NT2/D1 (cell line): ENCODE data around the gene SMIM15.

Source experiments
- SUZ12 ChIP-seq: IDR thresholded peaks from 2 replicates; pipeline ENCODE4 v1.6.1; 2011; ENCODE audit not compliant: insufficient read length, insufficient read depth; ENCODE audit errors: extremely low read depth
- ZNF274 ChIP-seq: IDR thresholded peaks from 2 replicates; pipeline ENCODE4 v1.6.1; 2011; ENCODE audit warnings: mild to moderate bottlenecking, low read depth, low read length

GRCh38 chr5:61182449-61182848, 20.2 kb upstream of the SMIM15 start:
- TF ChIP-seq ZNF274 (no peak), SUZ12 (no peak)
